Activated gamma-delta T cell treated with anti-CD3 and anti-CD28 coated beads, Interleukin-2, amount 50 U/mL, for 16 hours (primary cell): Measurements from ENCODE around the gene NTS.

Source experiments
- DNase-seq: peaks from one replicate; pipeline ENCODE4 v3.0.0-alpha.2; 2020; ENCODE audit warnings: low read depth

Gene NTS, protein sequence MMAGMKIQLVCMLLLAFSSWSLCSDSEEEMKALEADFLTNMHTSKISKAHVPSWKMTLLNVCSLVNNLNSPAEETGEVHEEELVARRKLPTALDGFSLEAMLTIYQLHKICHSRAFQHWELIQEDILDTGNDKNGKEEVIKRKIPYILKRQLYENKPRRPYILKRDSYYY

DNA sequence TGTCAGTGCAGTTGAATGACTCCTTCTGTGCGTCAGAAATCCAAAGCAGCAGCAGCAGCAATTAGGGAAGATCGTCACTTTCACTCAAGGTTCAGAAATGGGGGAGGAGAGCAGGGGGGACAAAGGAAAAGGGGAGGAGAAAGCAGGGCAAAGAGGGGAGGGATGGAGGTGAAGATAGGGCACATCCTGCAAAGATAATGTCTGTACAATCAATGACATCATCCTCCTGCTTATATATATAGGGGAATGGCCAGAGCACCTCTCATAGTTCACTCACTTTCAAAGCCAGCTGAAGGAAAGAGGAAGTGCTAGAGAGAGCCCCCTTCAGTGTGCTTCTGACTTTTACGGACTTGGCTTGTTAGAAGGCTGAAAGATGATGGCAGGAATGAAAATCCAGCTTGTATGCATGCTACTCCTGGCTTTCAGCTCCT lies at the start of gene NTS:
Gene NTS (plus strand): TSS at position 265 of the 431 bp plus-strand sequence. CDS start 109 bp downstream, at position 374.
- no peak for DNase-seq

DNA sequence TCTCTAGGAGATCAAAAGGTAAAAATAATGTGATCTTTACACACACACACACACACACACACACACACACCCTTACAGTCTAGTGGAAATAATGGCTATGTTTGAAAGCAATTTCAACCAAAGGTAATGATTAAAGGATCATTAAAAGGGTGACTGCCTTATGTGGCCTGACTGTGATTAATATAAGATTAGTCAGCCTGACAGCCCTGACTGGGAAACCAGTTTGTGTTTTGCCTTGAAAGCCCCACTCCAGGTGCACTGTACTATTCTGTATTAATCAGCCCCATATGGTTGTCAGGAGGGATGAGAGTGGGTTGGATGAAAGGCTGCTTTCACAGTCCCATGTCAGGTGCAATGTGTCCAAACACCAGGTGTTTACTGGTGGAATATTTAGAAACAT lies 48.3 kb upstream of the NTS start:
- no peak for DNase-seq

DNA sequence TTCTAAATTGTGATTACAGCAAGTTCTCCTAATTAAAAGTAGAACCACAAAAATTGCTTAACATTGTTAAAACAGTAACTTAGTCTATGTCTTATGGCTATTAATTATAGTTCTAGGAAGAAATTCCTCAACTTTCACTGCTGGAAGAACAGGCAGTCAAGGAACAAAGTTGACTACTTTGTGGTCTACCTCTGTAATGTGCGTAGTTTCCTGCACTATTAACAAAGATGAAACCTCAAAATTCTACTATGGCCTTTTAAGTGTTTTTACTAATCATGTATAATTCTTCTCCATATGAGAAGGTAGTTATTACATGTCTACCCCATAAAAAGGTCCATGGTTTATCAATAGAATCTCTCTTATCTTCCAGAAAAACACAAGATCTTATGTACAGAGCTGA lies 45.5 kb upstream of the NTS start:
- no peak for DNase-seq

DNA sequence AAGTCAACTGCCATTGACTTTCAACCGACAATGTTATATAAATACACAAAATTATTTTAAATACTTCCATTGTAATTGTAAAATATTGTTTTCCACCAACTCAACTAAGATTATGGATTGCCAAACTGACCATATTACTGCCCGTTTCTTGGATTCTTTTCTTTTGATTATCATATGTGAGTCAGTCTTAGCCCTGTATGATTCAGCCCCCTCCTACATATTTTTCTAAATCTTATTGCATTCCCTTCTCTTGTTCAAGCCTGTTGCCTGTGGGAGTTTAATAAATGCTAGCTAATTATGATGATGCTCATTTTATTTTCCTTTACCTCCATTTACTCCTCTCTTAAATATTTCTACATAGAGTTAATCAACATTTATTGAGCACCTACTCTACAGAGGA lies 44.7 kb upstream of the NTS start:
- DNase-seq, result no peak

DNA sequence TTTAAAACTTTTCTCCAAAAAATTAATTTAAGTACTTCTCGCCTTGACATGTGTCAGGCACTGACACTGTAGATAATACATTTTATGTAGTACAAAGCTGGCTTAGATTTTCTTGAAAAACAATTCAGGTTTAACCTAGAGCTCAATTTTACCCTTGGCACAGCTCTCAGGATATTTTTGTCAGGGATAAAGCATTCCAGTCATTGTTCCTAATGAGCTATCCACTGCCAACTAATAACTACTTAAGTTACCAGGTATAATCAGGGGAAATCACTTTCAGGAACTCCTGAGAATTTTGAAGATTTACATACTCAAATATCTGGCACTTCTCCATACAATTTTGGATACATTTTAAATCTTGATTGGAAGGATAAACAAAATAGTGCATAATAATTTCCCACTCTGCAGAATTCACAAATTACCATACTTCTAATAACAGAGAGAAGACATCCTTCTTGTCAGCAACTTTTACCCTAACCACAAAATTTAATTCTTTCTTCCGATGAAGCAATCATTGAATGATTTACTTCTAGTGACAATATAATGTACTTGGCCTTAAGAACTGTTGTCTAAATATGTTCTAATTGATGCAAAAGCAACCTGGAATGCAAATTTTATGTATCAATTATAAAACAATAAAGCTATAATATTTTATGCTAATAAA lies 42.6 kb upstream of the NTS start:
- no peak for DNase-seq

DNA sequence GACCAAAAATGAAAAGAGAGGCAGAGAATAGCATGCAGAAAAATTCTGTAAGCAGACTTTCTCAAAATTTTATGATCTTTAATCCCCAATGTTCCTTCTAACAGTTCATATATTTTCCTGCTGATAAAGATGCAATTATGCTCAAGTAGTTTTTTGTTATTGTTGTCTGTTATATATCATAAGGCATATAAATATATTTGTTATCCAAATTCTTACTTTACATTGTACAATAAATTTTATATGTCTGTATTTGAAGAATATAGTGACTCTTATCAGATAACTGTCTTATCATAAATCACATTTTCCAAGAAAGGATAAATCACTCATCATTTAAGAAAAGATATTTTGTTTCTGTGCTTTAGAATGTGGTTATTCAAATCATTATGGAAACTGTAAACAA lies 40.5 kb upstream of the NTS start:
- no peak for DNase-seq

DNA sequence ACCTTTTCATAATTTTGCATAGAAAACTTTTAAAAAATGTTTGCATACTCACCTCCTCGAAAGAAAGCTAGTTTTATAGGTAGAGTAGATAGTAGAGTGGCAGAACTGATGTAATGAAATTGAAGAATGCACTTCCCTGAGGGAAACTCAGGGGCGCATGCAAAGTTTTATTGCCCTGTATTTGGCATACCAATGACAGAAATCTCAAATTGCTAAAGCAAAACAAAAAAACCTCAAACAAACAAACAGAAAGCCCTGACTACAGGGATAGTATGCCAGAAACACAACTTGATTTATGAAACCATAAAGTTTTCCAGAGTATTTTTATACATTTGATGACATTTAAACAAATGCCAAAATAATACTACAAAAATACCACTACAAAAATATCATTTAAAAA lies 39.7 kb upstream of the NTS start:
- DNase-seq, result no peak

DNA sequence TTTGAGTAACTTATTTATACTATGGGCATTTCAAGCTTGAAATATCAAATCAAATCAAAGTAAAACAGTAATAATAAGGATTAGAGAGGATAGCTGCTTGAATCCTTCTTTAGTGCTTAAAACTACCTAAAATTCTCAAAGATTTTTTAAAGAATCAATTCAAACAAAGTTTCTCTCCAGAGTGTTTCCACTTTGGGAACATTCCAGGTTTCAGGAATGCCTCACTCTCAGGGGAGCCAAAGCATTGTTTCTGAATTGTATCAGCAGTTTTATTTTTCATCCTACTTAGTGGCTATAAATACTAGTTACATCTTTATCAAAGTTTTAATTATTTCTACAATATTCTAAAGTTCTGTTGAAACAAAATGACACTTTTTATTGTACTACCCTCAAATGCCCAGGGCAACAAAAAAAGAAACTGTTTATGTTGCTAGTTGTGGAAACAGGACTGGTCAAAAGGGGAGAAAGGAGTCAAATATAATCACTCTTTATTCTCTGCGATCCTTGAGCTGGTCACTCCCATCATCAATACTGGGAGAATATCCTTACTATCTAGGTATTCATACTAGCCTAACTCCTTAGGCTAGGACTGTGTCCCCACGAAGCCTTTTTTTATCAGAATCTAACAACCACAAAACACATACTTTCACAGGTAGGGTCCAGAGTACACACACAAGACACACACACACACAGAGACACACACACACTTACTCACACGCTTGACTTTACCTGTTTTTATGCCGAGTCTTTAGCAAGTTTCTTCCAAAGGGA lies 38.5 kb upstream of the NTS start:
- no peak for DNase-seq

DNA sequence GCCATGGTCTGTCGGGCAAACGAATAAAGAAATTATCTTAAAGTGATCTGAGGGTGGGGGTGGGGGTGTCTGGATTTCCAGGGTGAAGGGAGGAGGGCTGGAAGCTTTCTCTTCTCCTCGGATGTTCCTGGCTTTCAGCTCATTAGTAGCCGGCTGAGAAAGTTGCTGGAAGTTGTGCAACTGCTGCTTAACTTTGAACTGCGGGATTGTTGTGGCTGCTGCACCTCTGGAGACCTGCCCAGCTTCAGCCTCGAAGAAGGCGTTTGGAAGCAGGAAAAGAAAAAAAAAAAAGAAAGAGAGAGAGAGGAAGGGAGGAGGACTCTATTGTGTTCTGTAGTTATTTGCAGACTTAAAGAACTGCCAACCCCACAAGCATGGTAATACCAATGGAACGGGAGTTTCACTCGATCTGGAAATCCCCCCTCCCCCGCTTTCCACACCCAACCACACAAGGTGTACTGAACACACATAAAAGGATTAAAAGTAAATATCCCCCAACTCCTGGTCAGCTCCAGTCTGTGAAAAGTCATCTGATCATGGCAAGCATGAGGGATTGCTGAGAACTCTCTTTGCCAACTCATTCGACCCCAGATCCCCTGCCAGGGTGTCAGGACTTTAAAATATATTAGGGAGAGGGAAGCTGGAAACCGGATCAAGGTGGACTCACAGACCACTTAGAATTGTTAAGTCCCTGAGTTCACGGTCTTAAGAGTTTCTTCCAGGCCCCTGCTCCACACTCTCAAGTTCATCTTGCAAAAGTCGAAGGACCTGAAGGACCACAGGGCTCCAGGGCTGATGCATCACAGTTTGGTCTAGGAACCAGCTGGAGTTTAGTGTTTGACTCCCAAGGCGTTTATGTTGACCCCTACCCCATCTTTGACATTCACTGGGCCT lies 37.7 kb upstream of the NTS start, which contains the start of gene RASSF9:
Gene RASSF9 (minus strand): TSS at position 213 of the 894 bp plus-strand sequence. CDS start 208 bp downstream, at position 5.
- no peak for DNase-seq

DNA sequence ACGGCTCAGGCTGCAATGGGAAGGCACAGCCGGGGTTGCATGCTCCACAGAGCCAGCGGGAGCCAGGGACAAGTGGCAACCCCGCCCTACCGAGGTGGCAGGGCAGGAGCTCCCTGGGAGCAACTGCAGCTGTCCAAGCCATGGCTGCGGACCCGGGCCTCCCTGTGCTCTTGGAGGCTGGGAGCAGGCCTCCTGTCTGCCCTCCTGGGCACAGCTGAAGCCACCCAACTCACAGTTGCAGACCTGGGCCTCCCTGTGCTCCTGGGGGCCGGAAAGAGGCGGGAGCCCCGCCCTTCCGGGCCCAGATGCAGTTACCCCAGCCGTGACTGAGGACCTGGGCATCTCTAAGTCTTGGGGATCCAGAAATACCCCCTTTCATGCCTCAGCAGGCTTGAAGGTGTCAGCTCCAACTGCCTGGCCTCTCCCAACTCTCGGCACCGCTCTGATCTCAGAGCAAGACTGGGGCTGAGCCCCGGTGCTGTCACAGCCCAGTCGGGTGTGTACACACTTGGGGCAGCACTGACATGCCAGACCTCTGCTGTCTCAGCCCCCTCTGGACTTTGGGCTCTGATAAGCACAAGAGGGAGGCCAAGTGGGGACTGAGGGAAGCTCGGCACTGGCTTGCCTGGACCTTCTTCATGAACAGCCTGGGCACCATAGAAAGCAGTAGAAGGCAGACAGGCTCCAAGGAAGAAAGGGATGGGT lies 30.3 kb upstream of the NTS start:
- DNase-seq, result no peak

DNA sequence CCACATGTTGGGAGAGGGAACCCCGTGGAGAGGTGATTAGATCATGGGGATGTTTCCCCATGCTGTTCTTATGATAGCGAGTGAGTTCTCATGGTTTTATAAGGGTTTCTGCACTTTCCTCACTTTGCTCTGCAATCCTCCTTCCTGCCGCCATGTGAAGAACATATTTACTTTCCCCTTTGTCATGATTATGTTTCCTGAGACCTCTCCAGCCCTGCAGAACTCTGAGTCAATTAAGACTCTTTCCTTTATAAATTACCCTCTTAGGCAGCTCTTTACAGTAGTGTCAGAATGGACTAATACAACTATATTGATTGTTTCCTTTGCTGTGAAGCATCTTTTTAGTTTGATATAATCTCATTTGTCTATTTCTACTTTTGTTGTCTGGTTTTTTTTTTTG lies 24.8 kb upstream of the NTS start:
- no peak for DNase-seq

DNA sequence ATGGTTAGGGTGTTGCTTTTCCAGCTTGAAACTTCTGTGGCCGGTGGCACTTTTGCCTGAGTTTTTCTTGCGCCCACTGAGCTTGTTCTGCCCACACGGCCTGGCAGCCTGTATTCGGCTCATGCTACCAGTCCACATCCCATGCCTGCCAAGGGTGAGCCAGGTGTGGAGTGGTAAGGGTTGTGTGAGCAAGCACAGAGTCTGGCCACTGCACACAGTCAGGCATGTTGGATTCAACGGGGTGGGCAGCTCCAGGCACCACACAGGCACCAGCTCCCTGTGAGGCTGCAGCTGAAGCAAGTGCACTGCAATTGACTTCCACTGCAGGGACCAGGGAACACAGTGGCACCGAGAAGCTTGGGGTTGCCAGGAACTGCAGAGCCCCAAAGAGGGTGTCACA lies 18.8 kb upstream of the NTS start:
- no peak for DNase-seq

DNA sequence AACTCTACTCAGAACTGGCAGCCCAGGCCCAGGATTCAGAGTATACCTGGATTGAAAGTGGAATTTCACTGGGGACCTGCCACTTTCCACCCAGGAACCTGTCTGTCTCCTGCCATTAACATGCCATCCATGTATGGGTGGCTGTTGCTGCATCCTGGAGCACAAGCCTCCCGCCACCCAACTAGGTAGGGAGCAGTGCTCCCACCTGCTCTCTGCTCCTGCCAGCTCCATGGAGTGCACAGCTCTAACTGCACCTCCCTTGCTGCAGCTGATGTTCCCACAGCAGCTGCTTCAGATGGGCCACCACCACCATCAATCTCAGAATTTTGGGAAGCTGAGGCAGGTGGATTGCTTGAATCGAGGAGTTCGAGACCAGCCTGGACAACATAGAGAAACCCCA lies 17.1 kb upstream of the NTS start:
- no peak for DNase-seq

DNA sequence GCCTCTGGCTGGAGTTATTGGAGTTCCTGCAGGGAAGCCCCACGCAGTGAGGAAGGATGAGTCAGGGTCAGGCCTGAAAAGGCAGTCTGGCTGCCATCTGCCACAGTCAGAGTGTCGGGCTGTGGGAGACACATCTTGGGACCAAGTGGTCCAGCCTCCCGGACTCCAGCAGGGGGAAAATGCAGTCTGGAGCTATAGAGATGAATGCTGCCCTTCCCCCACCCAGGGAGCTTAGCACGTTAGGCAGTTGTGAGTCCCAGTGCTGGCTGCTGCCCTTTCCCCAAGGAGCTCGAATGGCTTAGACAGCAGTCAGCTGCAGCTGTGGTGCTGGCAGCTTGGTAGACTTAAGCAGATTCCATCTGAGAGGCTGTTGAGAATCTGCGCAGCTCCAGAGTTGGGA lies 8.2 kb upstream of the NTS start:
- no peak for DNase-seq

DNA sequence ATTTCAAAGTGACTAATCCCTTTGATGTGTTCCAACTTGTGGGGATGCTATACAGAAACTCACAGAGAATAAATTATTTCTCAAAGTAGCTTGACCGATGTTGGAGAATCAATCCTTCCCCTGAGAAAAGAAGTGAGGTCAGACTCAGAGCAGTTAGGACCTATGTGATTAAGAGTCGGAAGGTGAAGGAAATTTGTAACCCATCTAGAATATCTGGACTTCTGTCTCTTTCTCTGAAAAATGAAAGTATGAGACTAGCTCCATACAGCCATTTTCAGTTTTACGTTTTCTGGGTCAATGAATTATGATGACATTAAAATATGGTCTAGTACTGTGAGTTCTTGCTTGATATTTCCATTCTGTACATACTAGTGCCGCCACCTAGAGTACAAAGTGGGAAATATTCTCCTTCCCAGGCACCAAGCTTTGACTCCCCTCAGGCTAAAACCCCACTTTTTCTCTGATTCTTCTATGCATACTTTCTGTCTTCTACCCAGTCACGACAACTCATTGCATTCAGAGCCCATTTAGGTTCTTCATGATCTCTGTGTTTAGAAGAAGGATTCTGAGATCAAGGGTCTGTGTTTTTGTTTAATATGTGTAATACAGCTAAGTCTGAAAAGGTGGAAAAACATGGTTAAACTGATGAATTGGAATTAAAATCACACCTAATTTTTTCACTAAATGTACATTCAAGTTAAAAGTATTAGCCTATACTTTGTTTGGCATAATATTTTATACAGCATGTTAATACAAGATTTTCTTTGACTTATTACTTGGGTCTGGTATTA lies 6.9 kb upstream of the NTS start:
- DNase-seq, result no peak

DNA sequence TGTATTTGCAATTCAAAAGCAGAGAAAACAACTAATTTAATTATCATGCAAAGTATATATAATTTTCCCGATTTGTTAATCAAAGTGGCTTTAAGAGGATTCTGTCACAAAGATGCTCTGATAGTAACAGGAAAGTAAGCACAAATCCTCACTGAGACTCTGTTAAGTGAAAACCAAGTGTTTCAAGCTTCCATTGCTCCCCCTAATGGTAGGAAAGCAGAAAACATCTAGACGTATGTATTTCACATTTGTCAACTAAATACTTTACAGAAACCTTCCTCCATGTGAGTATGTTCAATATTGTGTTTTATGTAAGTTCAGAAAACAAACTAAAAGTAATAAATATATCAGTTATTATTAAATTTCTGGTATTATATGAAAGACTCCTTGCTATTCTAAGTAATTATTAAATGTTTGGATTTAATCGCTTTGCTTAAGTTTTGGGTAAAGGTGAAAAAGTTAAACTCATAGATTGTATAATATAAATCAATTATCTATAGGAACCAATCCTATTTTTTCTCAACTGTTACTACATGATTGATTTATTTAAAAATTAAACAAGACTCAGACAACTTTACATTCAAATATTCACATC lies 1.5 kb upstream of the NTS start:
- DNase-seq, result no peak

DNA sequence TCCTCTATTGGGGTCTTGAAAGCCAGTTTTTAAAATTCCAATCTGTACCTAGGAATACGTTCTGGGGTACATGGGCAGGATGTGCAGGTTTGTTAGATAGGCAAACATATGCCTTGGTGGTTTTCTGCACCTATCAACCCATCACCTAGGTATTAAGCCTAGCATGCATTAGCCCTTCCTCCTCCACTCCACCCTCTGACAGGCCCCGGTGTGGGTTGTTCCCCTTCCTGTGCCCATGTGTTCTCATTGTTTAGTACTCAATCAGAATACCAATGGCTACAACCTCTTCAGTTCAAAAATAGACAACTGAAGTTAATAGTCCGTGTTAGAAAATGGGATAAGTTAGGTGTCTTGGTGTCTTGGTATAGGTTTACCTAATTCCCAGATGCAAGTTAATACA lies 3.4 kb downstream of the NTS start:
- no peak for DNase-seq

DNA sequence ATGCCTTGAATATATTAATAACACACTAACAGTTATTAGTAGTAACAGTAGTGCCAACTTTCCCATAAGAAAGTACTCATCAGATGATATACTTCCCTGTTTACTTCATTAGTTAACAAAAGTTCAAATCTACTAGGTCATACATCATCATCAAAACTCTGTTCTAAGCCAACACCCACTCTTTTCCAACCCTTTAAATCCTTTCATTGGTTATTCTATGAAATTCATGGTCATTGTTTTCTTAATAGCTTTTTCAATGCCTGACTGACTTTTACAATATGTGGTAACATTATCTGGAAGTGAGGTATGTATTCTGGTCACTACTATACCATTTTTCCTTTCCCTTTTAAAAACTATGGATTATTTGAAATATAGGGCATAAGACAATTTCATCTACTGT lies 9.7 kb downstream of the NTS start:
- DNase-seq, result no peak

DNA sequence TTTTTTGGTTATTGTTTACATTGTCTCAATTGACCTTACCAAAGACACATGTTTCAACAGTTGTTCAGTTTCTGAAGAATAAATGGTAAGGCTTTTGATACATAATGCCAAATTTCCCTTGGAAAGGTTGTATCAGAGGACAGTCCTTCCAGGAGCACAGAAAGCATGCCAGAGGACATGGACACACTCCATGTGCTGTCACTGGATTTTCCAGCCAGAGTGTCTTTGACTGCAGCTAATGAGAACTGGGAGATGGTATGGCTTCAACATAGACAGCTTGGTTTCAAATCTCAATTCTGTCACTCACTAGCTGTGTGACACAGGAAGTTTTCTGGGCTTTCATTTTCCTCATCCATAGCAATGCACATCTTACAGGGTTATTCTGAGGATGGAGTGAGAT lies 20.6 kb downstream of the NTS start:
- DNase-seq, result no peak

DNA sequence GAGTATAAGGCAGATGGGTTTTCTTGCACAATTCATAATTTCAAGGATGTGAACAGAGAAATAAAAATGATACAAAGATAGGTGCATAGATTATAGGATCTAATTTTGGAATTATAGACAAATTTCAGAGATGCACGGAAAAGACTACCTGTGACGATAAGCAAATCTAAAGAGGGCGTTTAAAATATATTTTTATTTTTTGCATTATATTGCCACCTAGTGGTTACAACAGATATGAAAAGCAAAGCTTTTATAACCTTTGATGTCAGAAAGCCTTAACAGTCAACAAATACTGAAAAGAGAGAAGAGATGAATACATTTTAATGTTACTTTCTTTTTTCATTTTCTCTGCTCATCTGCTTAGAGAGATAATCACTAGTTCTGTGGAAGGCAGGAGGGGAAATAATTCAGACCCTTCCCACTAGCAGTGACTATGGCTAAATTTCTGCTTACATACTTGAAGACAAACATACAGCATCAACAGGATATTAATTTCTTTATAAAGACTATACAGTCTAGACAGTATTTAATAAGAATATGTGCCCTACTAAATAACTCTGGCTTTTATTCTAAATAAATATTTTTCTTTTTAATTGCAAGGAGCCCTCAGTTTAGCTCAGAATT lies 46.3 kb downstream of the NTS start:
- DNase-seq, result no peak
